ENCODE results near the gene DBNDD1. TPM values are rescaled to one million over a fixed set of nuclear protein-coding genes. Genes with fewer than 3 reads are reported as not detected.

Gene DBNDD1
- total RNA-seq, 1 donor from 2014 or later, result 7.0 TPM

GRCh38 chr16:90020260-90020837, 1.1 kb upstream of the DBNDD1 start:
- Histone ChIP-seq H3K27me3 (peaks cover 7% of the 10 kb centered on the region), H3K27ac (peak overlapping the region; percentile 17), H3K4me3 (peak overlapping the region; percentile 55), H3K4me1 (peaks cover 30% of the 10 kb centered on the region), H3K36me3 (no peaks in the 10 kb centered on the region), H3K9me3 (no peaks in the 10 kb centered on the region)
- DNase-seq (no peak), ATAC-seq (no peak)
- intact Hi-C loops (cut with DNase I), result no loop called here
- no peak for TF ChIP-seq CTCF (IDR thresholded peaks at IDR 0.05)

DNA sequence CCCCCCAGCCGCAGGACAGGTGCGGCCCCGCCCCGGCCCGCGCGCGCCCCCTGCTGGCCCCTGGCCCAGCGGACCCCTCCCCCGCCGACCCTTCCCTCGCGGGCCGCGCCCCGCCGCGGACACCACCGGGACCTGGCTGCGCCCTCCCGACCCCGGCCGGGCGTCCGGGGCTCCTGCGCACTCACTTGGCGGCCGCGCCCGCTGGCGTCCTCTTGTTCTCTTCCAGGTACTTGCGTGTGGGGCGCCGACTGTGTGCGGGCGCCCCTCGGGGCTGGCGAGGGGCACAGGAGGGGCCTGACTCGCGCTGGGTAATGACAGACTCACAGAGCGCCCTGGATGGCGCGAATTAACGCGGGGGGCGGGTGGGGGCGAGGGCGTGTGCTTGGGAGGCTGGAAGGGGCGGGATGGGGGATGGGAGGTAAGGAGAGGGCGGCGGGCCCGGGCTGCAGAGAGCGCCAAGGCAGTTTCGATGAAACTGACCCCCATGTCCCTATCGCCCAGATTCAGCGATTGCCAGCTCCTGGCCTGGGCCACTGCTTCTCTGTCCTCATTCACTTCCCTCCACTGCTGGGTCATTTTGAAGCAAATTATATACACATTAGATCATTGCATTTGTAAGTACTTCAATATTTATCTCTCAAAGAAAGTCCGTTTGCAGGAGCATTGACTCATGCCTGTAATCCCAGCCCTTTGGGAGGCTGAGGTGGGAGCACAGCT, 445 bp upstream of the DBNDD1 start:
- peaks cover 30% of the 10 kb centered on the region for H3K4me1 ChIP-seq
- peak overlapping the region; percentile 17 for H3K27ac ChIP-seq
- no peaks in the 10 kb centered on the region for H3K9me3 ChIP-seq
- intact Hi-C loops (cut with DNase I), result no loop called here
- peak; percentile 76 for ATAC-seq
- peak; percentile 78 for DNase-seq
- no peaks in the 10 kb centered on the region for H3K36me3 ChIP-seq
- peak overlapping the region; percentile 55 for H3K4me3 ChIP-seq
- H3K27me3 ChIP-seq, result peaks cover 7% of the 10 kb centered on the region
- TF ChIP-seq CTCF (IDR thresholded peaks at IDR 0.05), result peak; percentile 5

GRCh38 chr16:90018297-90018651, 982 bp downstream of the DBNDD1 start:
- Histone ChIP-seq H3K4me3 (peak overlapping the region; percentile 59), H3K4me1 (peaks cover 28% of the 10 kb centered on the region), H3K27ac (no peak overlapping the region), H3K27me3 (peaks cover 7% of the 10 kb centered on the region), H3K9me3 (no peaks in the 10 kb centered on the region), H3K36me3 (no peaks in the 10 kb centered on the region)
- no peak for TF ChIP-seq CTCF (IDR thresholded peaks at IDR 0.05)
- intact Hi-C loops (cut with DNase I), result no loop called here
- ATAC-seq, result no peak
- no peak for DNase-seq

GRCh38 chr16:90016339-90016950, 2.8 kb downstream of the DBNDD1 start:
- Histone ChIP-seq H3K27me3 (peaks cover 7% of the 10 kb centered on the region), H3K36me3 (no peaks in the 10 kb centered on the region), H3K27ac (no peak overlapping the region), H3K9me3 (no peaks in the 10 kb centered on the region), H3K4me3 (no peak overlapping the region), H3K4me1 (peaks cover 16% of the 10 kb centered on the region)
- DNase-seq (no peak), ATAC-seq (no peak)
- TF ChIP-seq CTCF (IDR thresholded peaks at IDR 0.05), result no peak
- intact Hi-C loops (cut with DNase I), result no loop called here

DNA sequence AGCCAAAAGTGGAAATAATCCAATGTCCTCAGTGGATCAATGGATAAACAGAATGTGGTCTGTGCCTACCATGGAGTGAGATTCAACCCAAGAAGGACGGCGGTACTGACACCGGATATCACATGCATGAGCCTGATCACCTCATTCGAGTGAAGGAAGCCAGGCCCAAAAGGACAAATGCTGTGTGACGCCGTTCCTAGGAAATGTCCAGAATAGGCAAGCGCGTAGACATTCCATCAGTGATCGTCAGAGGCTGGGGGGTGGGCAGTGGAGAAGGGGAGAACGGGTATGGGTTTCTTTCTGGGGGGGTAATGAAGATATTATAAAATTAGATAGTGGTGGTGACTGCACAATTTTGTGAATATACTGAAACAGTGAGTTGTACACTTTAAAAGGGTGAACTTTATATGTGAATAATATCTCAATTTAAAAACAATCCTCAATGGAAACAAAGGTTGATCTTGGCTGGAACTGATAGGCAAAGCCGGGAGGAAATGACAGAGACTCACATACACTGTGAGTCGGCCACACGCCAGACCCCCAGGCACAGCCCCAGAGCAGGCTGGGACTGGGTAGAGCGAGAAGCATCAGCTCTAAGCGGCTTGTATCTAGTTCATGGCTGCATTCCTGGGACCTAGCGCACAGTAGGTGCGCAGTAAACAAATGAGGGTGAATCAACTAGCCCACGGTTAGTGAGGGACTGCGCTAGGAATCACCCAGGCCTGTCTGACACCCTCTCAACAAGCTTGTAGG, 3.5 kb downstream of the DBNDD1 start:
- H3K27ac ChIP-seq, result no peak overlapping the region
- DNase-seq (no peak), ATAC-seq (no peak)
- no peak overlapping the region for H3K4me3 ChIP-seq
- intact Hi-C loops (cut with DNase I), result no loop called here
- H3K36me3 ChIP-seq, result no peaks in the 10 kb centered on the region
- no peak for TF ChIP-seq CTCF (IDR thresholded peaks at IDR 0.05)
- peaks cover 16% of the 10 kb centered on the region for H3K4me1 ChIP-seq
- no peaks in the 10 kb centered on the region for H3K9me3 ChIP-seq
- H3K27me3 ChIP-seq, result peaks cover 7% of the 10 kb centered on the region
